HG03565 (cell line): ENCODE data around the gene CDS1.

ENCODE experiments used
- ATAC-seq: cut with Tn5 transposase; IDR thresholded peaks from one replicate; pipeline ENCODE4 v1.9.1; 2021; ENCODE audit warnings: mild to moderate bottlenecking, moderate library complexity; ENCODE audit not compliant: unreplicated experiment

The CDS1 gene

DNA sequence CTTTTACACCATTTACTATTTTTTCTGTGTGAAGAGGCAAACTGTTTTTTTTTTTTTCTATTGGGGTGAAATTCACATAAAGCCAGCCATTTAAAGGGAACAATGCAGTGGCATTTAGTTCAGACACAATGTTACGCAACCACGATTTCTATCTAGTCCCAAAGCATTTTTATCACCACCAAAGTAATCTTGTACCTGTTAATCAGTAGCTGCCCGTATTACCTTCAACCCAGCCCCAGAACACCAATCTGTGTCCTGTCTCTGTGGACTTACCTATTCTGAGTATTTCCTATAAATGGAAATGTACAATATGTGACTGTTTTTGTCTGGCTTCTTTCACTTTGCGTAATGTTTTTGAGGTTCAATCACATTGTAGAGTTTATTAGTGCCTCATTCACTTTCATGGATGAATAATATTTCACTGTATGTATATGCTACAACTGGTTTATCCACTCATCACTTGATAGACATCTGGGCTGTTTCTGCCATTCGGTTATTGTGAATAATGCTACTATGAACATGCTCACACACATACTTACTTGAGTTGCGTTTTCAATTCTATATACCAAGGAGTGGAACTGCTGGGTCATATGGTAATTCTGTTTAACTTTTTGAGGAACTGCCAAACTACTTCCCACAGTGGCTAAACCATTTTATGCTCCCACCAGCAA is 116.2 kb downstream of the CDS1 start:
- no peak for ATAC-seq
